GM12878 (cell line): ENCODE results near the gene MISP3. TPM values are rescaled to one million over a fixed set of nuclear protein-coding genes. Genes with fewer than 3 reads are reported as not detected.

Experiments used
- ASH2L ChIP-seq: fragments of 300-600, 200-600 bp; sonication (generic); IDR thresholded peaks from 2 replicates; pipeline ENCODE4 v1.6.1; 2017; ENCODE audit warnings: low read depth, mild to moderate bottlenecking, borderline replicate concordance
- ATF7 ChIP-seq: fragments of 450-650 bp; IDR thresholded peaks from 2 replicates; pipeline ENCODE4 v1.6.1; 2016; ENCODE audit warnings: low read depth, mild to moderate bottlenecking
- CHD1 ChIP-seq: IDR thresholded peaks from 2 replicates; pipeline ENCODE4 v1.6.1; 2012; ENCODE audit warnings: low read depth, low read length, improper control_type of control experiment
- DPF2 ChIP-seq: fragments of 450-650 bp; IDR thresholded peaks from 2 replicates; pipeline ENCODE4 v1.6.1; 2017; ENCODE audit warnings: mild to moderate bottlenecking
- HDGF ChIP-seq: fragments of 450-650 bp; IDR thresholded peaks from 2 replicates; pipeline ENCODE4 v1.6.1; 2016; ENCODE audit warnings: antibody characterized with exemption
- IKZF1 ChIP-seq: fragments of 450-650 bp; conservative IDR thresholded peaks from 2 replicates; pipeline ENCODE4 v1.6.1; 2017; ENCODE audit warnings: antibody characterized with exemption, mild to moderate bottlenecking
- IKZF2 ChIP-seq, 2 experiments: fragments of 450-650 bp; IDR thresholded peaks; 2 replicates each; pipeline ENCODE4 v1.6.1; 2017; ENCODE audit warnings: mild to moderate bottlenecking in 2 of 2, moderate library complexity in 2 of 2
- KLF5 ChIP-seq: fragments of 450-650 bp; IDR thresholded peaks from 2 replicates; pipeline ENCODE4 v1.6.1; 2014; ENCODE audit warnings: mild to moderate bottlenecking; ENCODE audit not compliant: partially characterized antibody
- MTA3 ChIP-seq: IDR thresholded peaks from 2 replicates; pipeline ENCODE4 v1.6.1; 2012; ENCODE audit warnings: low read length, inconsistent platforms, borderline replicate concordance
- NKRF ChIP-seq: fragments of 450-650 bp; conservative IDR thresholded peaks from 2 replicates; pipeline ENCODE4 v1.6.1; 2017; ENCODE audit warnings: mild to moderate bottlenecking, moderate library complexity
- NR2C1 ChIP-seq: fragments of 450-650 bp; IDR thresholded peaks from 2 replicates; pipeline ENCODE4 v1.6.1; 2017; ENCODE audit warnings: antibody characterized with exemption, mild to moderate bottlenecking, moderate library complexity
- PKNOX1 ChIP-seq: fragments of 450-650 bp; IDR thresholded peaks from 2 replicates; pipeline ENCODE4 v1.6.1; 2016; ENCODE audit warnings: mild to moderate bottlenecking
- RB1 ChIP-seq: fragments of 450-650 bp; formaldehyde crosslinking; IDR thresholded peaks from 2 replicates; pipeline ENCODE4 v1.6.1; 2017; ENCODE audit warnings: mild to moderate bottlenecking, borderline replicate concordance
- SMAD1 ChIP-seq: fragments of 450-650 bp; IDR thresholded peaks from 2 replicates; pipeline ENCODE4 v1.6.1; 2018; ENCODE audit warnings: mild to moderate bottlenecking, low read depth; ENCODE audit not compliant: partially characterized antibody
- SMC3 ChIP-seq: IDR thresholded peaks from 2 replicates; pipeline ENCODE4 v1.6.1; 2011; ENCODE audit warnings: low read length, improper control_type of control experiment, borderline replicate concordance
- SPI1 ChIP-seq: IDR thresholded peaks from 2 replicates; pipeline ENCODE4 v1.6.1; 2011; ENCODE audit warnings: low read depth, mild to moderate bottlenecking, low read length, moderate library complexity, borderline replicate concordance; ENCODE audit not compliant: insufficient read depth
- TAF1 ChIP-seq: IDR thresholded peaks from 2 replicates; pipeline ENCODE4 v1.6.1; 2011; ENCODE audit warnings: mild to moderate bottlenecking, low read depth, low read length, borderline replicate concordance
- ZBTB40 ChIP-seq: fragments of 450-650 bp; IDR thresholded peaks from 2 replicates; pipeline ENCODE4 v1.6.1; 2016; ENCODE audit warnings: mild to moderate bottlenecking, moderate library complexity, borderline replicate concordance
- polyA plus RNA-seq, 11 experiments: library from polyadenylated mRNA; depleted of rRNA in 4 of 11; unstranded in 6 of 11; stranded (reverse) in 5 of 11; fragments of >200 nt; fragmentation: Nextera tagmentation in 4 of 11; fragmentation: Illumina TruSeq in 1 of 11; extraction: Ambion mirVana in 4 of 11; extraction: Trizol in 1 of 11; gene quantifications; 1 replicate in 1 of 11; 2 replicates in 10 of 11; pipeline versions ENCODE4 v1.2.1 to v1.2.3, GENCODE V29; 2011 to 2016; ENCODE audit warnings: inconsistent platforms in 2 of 11, missing spikeins in 2 of 11, low read depth in 1 of 11
- total RNA-seq, 4 experiments: library from RNA; depleted of rRNA in 3 of 4; stranded (reverse); fragments of >200 nt in 3 of 4; fragmentation: Illumina TruSeq in 1 of 4; extraction: Trizol in 1 of 4; gene quantifications; 2 replicates each; pipeline versions ENCODE4 v1.2.1 to v1.2.3, GENCODE V29; 2013 to 2021
- TF ChIP-seq, protein P1 (sequence below): fragments of 450-650 bp; IDR thresholded peaks from 2 replicates; pipeline ENCODE4 v1.6.1; 2017; ENCODE audit warnings: mild to moderate bottlenecking, moderate library complexity

MISP3 gene
- total and polyA plus RNA-seq, 10 of the 15 experiments (the other 5 are each of a cell fraction or from before 2014, with no cell fraction given), result 0.07 to 1.4 (median 0.64) TPM

GRCh38 chr19:14091081-14091812, 18.7 kb downstream of the MISP3 start (continued):
- TF ChIP-seq, protein P1, sequence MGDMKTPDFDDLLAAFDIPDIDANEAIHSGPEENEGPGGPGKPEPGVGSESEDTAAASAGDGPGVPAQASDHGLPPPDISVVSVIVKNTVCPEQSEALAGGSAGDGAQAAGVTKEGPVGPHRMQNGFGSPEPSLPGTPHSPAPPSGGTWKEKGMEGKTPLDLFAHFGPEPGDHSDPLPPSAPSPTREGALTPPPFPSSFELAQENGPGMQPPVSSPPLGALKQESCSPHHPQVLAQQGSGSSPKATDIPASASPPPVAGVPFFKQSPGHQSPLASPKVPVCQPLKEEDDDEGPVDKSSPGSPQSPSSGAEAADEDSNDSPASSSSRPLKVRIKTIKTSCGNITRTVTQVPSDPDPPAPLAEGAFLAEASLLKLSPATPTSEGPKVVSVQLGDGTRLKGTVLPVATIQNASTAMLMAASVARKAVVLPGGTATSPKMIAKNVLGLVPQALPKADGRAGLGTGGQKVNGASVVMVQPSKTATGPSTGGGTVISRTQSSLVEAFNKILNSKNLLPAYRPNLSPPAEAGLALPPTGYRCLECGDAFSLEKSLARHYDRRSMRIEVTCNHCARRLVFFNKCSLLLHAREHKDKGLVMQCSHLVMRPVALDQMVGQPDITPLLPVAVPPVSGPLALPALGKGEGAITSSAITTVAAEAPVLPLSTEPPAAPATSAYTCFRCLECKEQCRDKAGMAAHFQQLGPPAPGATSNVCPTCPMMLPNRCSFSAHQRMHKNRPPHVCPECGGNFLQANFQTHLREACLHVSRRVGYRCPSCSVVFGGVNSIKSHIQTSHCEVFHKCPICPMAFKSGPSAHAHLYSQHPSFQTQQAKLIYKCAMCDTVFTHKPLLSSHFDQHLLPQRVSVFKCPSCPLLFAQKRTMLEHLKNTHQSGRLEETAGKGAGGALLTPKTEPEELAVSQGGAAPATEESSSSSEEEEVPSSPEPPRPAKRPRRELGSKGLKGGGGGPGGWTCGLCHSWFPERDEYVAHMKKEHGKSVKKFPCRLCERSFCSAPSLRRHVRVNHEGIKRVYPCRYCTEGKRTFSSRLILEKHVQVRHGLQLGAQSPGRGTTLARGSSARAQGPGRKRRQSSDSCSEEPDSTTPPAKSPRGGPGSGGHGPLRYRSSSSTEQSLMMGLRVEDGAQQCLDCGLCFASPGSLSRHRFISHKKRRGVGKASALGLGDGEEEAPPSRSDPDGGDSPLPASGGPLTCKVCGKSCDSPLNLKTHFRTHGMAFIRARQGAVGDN, result peak; percentile 71
- TF ChIP-seq ZBTB40 (peak; percentile 100), NKRF (peak; percentile 76), IKZF2 (IDR thresholded peaks at IDR 0.05) (peak; percentile 72 to 74; a peak in 3 of 4 replicates), IKZF1 (peak; percentile 90), SMC3 (0 out of 2 replicates have a peak, but pooled peaks have one; percentile 4), SMAD1 (peak; percentile 28), ASH2L (peak; percentile 28; the same call in 1 of the 2 replicates), HDGF (no peak), ATF7 (peak; percentile 54; the same call in 1 of the 2 replicates), RB1 (peak; percentile 66; the same call in 1 of the 2 replicates), KLF5 (peak; percentile 57), SPI1 (peak; percentile 53; the same call in 1 of the 2 replicates), TAF1 (peak; percentile 49; the same call in 1 of the 2 replicates), CHD1 (no peak), MTA3 (peak; percentile 50; the same call in 1 of the 2 replicates), DPF2 (peak; percentile 94), PKNOX1 (no peak), NR2C1 (peak; percentile 87)
